Ishikawa (cell line): ENCODE measurements around the gene DUSP10.

Experiments used
- MAX ChIP-seq: IDR thresholded peaks from 2 replicates; pipeline ENCODE4 v1.6.1; 2012
- NFIC ChIP-seq: IDR thresholded peaks from 2 replicates; pipeline ENCODE4 v1.6.1; 2012
- REST ChIP-seq: IDR thresholded peaks from 2 replicates; pipeline ENCODE4 v1.6.1; 2012; ENCODE audit warnings: low read depth, mild to moderate bottlenecking
- TAF1 ChIP-seq: IDR thresholded peaks from 2 replicates; pipeline ENCODE4 v1.6.1; 2012; ENCODE audit warnings: low read depth, mild to moderate bottlenecking
- TCF12 ChIP-seq: IDR thresholded peaks from 2 replicates; pipeline ENCODE4 v1.6.1; 2012; ENCODE audit warnings: low read depth
- TEAD4 ChIP-seq: IDR thresholded peaks from 2 replicates; pipeline ENCODE4 v1.6.1; 2012

GRCh38 chr1:221691261-221691660 is 50.6 kb downstream of the DUSP10 start:
- TF ChIP-seq NFIC (no peak), MAX (no peak), REST (no peak), TCF12 (no peak), TEAD4 (no peak), TAF1 (no peak)
